ENCODE data around the gene ATXN1L.
A peak's percentile ranks its signal among the peaks of the same experiment; 100 is the strongest.
"Not testable (repeated sequence)": the region's sequence is repeated elsewhere in the genome, so short reads cannot be mapped to it uniquely, and the experiment has no call there.

ATXN1L gene

GRCh38 chr16:71845639-71846430, at the start of gene ATXN1L:
Gene ATXN1L, plus strand, starts transcription at chr16:71845976. Its CDS starts 3,765 bp downstream, at chr16:71849741.
- TF ChIP-seq CTCF (IDR thresholded peaks at IDR 0.05; ENCODE audit: borderline replicate concordance, insufficient read depth, low read depth, low read length), result no peak
- peak within 1 kb of the TSS; percentile 88 for H3K4me3 ChIP-seq (ENCODE audit: low read depth, low read length)

- TF ChIP-seq CTCF (IDR thresholded peaks at IDR 0.05; ENCODE audit: borderline replicate concordance, insufficient read depth, low read depth, low read length), result no peak
- no peak overlapping the region for H3K4me3 ChIP-seq (ENCODE audit: low read depth, low read length)
Measured at GRCh38 chr16:71796501-71797097, 49.2 kb upstream of the ATXN1L start.

GRCh38 chr16:71803305-71803690, 42.5 kb upstream of the ATXN1L start:
- no peak overlapping the region for H3K4me3 ChIP-seq (ENCODE audit: low read depth, low read length)
- no peak for TF ChIP-seq CTCF (IDR thresholded peaks at IDR 0.05; ENCODE audit: borderline replicate concordance, insufficient read depth, low read depth, low read length)

- H3K4me3 ChIP-seq (ENCODE audit: low read depth, low read length), result peak overlapping the region; percentile 81
- TF ChIP-seq CTCF (IDR thresholded peaks at IDR 0.05; ENCODE audit: borderline replicate concordance, insufficient read depth, low read depth, low read length), result no peak
Measured at GRCh38 chr16:71807905-71808592, 37.7 kb upstream of the ATXN1L start.

- peak within 1 kb of the TSS; percentile 81 for H3K4me3 ChIP-seq (ENCODE audit: low read depth, low read length)
- no peak for TF ChIP-seq CTCF (IDR thresholded peaks at IDR 0.05; ENCODE audit: borderline replicate concordance, insufficient read depth, low read depth, low read length)
Measured at GRCh38 chr16:71808593-71809459, 37.0 kb upstream of the ATXN1L start, which contains the start of gene AP1G1. Gene AP1G1, minus strand, starts transcription at chr16:71808834. Its CDS starts 19,355 bp downstream, at chr16:71789479.

- not testable (repeated sequence) for H3K4me3 ChIP-seq (ENCODE audit: low read depth, low read length)
Measured at GRCh38 chr16:71810155-71810530, 35.6 kb upstream of the ATXN1L start.

Measured in GM12875 (cell line).